Activated CD4-positive, alpha-beta T cell treated with anti-CD3 and anti-CD28 coated beads for 1 hour (primary cell): ENCODE results near the gene EP400.
"Not testable (repeated sequence)": the region's sequence is repeated elsewhere in the genome, so short reads cannot be mapped to it uniquely, and the experiment has no call there.

Experiments used
- DNase-seq: peaks from one replicate; pipeline ENCODE4 v3.0.0-alpha.2; 2020

The EP400 gene

DNA sequence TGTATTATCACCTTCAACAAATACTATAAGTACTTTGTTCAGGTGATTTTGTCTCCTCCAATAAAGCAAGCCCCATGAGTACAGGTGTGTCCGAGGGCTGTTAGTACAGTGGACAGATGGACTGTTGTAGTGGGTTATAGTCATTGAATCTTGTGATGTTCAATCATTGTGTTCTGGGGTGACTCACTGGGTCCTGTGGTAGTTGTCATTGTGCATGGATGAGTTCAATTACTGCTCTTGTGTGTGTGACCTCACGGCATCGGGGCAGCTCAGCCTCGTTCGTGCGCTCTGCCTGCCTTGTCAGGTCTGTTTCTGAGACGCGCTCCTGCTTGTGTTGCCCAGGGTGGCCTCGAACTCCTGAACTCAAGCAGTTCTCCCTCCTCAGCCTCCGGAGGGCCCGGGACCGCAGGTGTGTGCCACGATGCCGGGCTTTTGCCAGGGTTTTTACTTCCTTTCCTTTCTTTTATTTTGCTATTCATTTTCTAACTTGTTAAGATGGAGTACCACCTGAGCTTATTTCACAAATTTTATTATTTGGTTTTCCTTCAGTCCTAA is 122.2 kb downstream of the EP400 start:
- no peak for DNase-seq

DNA sequence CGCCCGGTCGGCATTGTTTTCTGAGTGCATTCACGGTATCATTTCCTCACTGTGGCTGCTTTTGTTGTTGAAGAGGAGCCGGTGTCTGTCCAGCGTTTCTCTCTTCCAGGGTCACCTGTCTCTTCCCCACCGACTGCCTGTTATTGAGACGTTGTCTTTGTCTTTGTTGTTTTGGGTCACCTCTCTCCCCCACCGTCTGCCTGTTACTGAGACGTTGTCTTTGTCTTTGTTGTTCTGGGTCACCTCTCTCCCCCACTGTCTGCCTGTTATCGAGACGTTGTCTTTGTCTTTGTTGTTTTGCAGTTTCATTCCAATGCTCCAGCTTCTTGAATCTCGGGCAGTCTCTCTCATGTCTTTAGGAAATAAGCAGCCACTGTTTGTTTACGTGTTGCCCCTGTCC is 124.5 kb downstream of the EP400 start:
- DNase-seq = no peak

GRCh38 chr12:132075026-132075713 is 125.4 kb downstream of the EP400 start:
- DNase-seq = no peak

DNA sequence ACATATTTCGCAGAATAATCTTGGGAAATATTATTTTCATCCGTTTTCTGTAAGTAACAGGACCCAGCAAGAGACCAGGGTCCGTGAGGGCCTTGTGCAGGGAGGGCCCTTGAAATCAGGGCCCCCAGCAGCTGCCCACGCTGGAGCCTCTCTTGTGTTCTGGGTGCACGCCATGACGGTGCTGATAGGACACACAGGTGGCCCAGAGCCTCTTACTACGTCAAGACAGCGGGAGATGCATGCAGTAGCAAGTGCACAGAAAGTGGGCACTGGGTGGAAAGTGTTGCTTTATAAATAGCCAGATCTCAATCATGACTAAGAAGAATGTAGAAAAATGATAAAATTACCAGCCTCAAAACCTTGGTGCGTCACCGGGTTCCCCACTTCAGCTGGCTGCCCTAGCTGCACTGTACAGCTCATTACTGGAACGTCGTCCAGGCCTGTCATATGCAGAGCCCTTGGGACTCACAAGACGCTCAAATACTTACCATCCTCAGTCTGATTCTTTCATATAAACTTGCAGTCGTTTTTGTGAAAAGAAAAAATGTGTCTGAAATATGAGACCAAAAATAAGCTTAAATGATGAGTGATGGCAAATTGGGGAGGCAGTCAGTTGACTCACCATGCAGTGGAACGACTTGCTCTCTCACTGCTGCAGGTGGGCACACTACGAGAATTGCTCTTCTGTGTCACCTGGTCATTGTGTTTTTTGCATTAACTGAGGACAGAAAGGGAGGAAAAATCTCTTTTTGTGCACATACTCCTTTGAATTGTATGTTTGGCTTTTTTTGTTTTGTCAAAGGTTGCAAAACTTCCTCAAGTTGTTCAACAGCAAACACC is 126.2 kb downstream of the EP400 start:
- DNase-seq = no peak

DNA sequence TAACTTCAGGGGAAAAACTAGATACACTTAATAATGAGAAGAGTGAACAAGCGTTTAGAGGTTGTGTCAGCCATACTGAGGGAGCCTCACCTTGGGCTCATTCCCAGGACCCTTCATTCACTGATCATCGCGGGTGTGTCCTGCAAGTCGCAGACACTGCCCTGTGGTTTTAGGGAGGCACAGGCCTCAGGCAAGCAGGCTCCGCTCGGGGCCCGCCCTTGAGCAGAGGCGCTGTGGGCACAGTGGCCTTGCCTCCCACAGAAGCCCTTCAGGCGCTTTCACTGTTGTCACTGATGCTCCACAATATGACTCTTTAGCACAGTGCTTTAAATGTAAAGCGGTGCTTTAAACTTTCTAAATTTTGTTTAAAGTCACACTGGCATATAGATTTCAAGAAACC is 127.0 kb downstream of the EP400 start:
- no peak for DNase-seq

GRCh38 chr12:132077322-132078100 is 127.8 kb downstream of the EP400 start:
- no peak for DNase-seq

GRCh38 chr12:132078190-132078589 is 128.4 kb downstream of the EP400 start:
- no peak for DNase-seq

GRCh38 chr12:132079200-132079599 is 129.5 kb downstream of the EP400 start:
- DNase-seq = no peak

- no peak for DNase-seq
These were observed 130.0 kb downstream of the EP400 start for GRCh38 chr12:132079695-132080094.

GRCh38 chr12:132080515-132080914 is 130.8 kb downstream of the EP400 start:
- DNase-seq = not testable (repeated sequence)

DNA sequence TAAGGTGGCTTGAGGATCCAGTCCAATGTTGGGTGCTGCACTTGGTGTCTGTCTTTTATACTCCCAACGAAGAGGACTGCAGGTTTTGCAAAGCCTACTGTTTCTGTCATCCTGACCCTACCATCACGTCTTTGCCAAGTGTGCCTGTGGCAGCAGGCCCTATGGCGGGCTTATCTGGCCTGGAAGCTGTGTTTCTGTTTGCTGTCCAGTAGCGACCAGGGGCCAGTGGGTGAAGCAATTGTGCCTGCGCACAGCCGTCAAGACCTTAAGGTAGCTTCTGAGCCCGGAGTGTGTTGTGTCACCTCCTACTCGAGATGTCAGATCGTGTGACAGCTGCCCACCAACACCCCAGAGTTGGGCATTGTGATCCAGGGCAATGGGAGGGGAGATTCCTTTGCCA is 131.7 kb downstream of the EP400 start:
- DNase-seq = no peak

DNA sequence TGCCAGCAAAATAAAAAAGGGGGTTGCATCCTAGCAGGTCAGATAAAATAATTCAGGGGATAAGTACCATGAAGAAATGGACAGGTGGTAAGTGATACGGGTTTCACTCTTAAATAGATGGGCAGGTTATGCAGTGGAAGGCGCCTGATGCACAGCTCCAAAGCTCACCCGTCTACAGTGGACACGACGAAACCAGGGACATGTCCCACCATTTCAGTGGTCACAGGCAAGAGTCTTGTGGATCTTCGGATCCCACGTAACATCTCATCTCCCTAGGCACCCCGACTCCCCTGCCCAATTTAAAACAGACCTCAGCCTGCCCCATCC is 133.8 kb downstream of the EP400 start:
- DNase-seq = no peak

- peak; percentile 80 for DNase-seq
These were observed 134.3 kb downstream of the EP400 start for GRCh38 chr12:132083941-132084620.

- peak; percentile 15 for DNase-seq
These were observed 135.0 kb downstream of the EP400 start for GRCh38 chr12:132084621-132085290.

- no peak for DNase-seq
These were observed 135.5 kb downstream of the EP400 start for GRCh38 chr12:132085291-132085635.

DNA sequence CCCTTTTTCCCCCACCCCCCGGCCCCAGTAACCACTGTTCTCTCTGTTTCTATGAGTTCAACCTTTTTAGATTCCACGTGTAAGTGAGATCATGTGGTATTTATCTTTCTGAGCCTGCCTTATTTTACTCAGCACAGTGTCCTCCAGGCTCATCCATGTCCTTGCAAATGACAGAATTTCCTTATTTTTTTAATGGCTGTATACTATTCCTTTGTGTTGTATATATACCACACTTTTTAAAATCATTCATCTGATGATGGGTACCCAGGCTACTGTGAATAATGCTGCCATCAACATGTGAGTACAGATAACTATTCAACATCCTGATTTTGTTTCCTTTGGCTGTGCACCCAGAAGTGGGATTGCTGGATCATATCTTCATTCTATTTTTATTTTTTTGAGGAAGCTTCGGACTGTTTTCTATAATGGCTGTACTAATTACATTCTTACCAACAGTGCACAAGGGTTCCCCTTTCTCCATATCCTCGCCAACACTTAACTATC is 139.7 kb downstream of the EP400 start:
- no peak for DNase-seq

DNA sequence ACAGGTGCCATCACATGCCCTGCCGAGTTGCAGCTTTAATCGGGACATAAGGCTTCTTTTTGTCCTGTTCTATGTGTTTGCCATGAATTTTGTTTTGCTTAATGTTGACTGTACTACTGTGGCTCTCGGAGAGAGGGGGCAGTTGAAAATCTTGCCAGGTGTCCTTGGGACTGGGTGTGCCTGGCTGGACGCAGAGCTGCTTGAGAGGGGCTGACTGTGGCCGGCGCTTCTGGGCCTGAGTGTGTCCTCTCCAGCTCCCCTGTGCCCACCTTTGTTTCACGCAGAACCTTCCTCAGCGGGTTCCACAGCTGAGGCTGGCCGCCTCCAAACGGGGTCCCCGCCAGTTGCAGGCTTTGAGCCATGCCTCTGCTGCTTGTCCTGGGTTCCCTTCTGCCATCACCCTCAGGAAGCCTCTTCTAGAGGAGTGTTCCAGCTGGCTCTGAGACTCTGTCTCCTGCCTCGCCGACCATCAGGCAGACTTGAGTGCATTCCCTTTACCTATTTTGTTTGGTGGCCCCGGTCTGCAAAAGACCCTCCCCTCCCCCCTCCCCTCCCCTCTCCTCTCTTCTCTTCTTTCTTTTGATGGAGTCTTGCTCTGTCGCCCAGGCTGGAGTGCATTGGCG is 144.6 kb downstream of the EP400 start:
- DNase-seq = no peak

GRCh38 chr12:132095520-132096409 is 146.0 kb downstream of the EP400 start:
- DNase-seq = no peak

- DNase-seq = no peak
These were observed 150.0 kb downstream of the EP400 start for GRCh38 chr12:132099739-132100138.

- DNase-seq = no peak
These were observed 150.7 kb downstream of the EP400 start for GRCh38 chr12:132100306-132101065.
